Measurements from ENCODE around the gene AKNA.
"Not testable (repeated sequence)": the region's sequence is repeated elsewhere in the genome, so short reads cannot be mapped to it uniquely, and the experiment has no call there.

AKNA gene

DNA sequence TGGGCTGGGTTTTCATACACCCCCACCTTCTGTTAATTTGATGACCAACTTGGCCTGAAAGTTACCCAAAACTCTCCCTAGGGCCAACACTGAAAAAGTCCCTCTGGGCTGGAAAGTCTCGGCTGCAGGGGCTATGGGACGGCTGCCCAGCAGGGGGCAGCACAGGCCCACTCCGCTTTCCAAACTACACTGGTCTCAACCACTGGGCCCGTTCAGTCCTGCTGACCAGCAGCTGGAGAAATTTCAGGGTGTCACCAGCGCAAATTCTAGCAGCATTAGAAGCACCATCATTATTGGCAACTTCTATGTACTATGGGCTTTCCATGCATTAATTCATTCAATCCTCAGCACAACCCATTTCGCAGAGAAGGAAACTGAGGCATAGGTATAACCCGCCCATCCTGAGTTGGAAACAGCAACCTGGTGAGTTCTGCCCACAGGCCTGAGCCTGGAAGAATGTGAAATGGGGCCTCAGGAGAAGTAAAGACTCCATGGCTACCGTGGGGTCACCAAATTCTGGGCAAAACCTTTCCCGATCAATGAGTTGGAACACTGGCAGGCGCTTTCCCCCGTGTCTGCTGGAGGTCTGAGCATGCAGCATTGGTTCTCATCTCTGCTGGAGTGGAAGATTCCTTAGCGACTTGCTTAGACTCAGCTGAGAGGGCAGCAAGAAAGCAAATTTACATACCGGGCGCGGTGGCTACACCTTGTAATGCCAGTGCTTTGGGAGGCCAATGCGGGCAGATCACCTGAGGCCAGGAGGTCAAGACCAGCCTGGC, 48.5 kb downstream of the AKNA start:
- no peak for DNase-seq (ENCODE audit: low read depth)

DNA sequence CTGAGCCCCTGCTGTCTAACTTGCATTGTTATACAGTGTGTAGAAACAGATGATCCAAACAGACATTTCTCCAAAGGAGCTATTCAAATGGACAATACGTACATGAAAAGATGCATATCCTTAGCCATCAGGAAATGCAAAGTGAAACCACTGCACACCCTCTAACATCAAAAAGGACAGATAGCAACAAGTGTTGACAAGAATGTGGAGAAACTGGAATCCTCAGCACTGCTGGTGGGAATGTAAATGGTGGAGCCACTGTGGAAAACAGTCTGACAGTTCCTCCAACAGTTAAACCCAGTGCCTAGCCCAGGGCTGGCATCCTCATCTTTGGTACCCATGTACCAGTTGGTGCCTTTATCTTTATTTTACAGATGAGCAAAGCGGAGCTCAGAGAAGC, 49.6 kb downstream of the AKNA start:
- no peak for DNase-seq (ENCODE audit: low read depth)

DNA sequence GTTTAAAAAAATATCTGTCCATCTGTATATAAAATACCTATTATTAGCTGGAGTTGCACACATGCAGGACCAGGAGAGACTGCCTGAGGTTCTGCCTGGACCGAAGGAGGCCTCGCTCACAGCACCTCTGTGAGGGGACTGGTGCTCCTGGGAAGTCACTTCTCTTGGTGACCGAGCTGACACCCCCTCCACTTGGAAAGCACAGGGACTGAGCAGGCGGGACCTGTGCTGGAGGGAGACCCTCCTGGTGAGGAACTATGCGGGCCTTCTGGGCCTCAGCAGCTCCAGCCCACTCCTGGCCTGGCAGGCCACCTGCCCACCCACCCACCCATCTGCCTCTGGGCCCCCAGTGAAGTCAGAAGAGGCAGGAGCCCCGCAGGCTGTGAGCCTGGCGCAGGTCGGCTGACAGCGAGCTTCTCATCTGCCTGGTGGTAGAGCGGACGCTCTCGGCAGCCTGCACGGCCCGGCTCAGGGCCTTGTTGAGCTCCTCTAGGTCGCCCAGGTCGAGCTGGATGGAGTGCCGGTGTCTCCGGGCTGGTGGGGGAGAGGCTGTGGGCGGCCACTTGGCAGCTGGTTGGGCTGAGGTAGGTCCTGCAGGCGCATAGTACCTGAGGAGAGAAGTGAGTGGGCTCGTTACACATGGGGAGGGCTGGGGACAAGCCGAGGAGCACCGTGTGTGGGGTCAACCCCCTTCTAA, 50.9 kb downstream of the AKNA start:
- no peak for DNase-seq (ENCODE audit: low read depth)

DNA sequence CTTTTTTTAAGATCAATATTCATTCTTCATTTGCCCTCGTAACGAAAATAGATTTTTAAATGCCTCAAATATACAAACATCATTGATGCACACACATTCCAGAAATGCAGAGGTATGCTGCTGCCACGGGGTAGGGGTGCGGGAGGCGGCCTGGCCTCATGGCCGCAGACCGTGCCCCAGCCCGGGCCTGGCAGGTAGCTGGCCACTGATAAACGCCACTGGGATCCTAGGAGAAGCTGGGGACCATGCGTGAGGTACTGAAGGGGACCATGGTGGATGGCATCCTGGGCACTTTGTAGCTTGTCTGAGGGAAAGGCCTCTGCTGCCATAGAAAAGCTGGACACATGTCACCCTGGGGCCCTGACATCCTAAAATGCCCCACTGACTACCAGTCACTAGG, 51.6 kb downstream of the AKNA start:
- no peak for DNase-seq (ENCODE audit: low read depth)

DNA sequence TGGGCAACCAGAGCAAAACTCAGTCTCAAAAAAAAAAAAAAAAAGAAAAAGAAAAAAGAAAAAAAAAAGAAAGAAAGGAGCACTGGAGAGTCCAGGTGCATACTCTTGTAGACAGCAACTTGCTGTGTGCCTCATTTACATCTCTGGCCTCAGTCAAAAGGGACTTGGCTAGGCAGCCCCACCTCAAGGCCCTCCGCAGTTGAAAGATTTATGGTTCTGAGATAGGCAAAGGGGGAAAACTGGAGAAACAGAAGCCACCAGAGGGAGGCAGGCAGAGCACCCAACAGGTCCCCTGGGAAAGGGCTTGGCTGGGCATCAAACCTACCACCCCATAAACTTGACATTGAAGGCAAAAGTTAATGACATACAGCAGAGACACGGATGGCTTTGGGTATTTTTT, 52.0 kb downstream of the AKNA start:
- no peak for DNase-seq (ENCODE audit: low read depth)

DNA sequence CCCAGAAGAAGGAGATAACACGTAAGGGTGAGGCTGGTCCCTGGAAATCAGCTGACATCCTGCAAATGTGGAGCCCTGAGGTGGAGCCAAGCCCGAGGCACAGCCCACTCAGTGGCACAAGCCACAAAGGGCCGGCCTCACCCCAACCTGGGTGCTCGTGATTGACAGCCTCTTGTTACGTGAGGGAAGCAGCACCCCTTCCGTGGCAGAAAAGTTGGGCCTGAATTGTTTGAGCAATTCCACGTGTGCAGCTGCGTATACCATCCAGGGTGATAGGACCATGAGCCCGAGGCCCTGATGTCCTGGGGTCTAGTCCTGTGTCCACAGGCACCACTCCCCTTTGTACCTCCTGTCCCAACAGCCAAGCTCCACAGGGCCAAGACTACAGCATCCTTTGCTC, 53.3 kb downstream of the AKNA start:
- DNase-seq (ENCODE audit: low read depth) = no peak

DNA sequence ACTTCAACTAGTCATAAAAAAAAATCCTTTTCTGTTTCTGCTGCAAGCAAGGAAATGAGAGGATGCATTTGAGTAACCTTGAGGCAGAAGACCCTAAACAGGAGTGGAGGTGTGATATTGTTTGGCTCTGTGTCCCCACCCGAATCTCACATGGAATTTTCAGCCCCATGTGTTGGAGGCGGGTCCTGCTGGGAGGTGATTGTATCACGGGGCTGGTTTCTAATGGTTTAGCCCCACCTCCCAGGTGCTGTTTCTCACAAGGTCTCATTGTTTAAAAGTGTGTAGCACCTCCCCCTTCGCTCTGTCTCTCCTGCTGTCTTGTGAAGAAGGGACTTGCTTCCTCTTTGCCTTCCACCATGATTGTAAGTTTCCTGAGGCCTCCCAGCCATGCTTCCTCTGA, 54.1 kb downstream of the AKNA start:
- DNase-seq (ENCODE audit: low read depth) = not testable (repeated sequence)

DNA sequence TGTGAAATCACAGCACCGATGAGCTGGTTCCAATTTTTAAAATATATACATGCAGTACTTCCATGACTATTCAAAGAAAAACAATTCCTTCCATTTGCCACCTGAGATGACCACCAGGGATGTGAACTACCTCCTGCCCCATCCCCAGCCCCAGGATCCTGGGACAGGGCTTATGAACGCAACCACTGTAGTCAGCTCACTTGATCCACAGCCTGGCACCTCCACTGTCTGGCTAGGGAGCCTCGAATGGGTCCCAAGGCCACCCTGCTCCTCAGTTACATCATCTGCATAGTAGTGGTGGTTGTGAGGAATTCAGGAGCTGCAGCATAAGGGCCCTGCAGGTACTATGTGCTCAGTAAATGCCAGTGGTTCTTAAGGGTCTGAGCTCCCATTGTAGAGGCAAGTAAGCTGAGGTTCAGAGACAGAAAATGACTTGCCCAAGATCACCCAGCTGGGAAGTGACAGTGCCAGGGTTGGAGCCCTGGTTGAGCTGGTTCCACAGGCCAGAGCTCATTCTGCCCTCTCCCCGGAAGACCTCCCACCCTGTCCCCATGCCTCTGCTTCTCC, 55.2 kb downstream of the AKNA start:
- not testable (repeated sequence) for DNase-seq (ENCODE audit: low read depth)

DNA sequence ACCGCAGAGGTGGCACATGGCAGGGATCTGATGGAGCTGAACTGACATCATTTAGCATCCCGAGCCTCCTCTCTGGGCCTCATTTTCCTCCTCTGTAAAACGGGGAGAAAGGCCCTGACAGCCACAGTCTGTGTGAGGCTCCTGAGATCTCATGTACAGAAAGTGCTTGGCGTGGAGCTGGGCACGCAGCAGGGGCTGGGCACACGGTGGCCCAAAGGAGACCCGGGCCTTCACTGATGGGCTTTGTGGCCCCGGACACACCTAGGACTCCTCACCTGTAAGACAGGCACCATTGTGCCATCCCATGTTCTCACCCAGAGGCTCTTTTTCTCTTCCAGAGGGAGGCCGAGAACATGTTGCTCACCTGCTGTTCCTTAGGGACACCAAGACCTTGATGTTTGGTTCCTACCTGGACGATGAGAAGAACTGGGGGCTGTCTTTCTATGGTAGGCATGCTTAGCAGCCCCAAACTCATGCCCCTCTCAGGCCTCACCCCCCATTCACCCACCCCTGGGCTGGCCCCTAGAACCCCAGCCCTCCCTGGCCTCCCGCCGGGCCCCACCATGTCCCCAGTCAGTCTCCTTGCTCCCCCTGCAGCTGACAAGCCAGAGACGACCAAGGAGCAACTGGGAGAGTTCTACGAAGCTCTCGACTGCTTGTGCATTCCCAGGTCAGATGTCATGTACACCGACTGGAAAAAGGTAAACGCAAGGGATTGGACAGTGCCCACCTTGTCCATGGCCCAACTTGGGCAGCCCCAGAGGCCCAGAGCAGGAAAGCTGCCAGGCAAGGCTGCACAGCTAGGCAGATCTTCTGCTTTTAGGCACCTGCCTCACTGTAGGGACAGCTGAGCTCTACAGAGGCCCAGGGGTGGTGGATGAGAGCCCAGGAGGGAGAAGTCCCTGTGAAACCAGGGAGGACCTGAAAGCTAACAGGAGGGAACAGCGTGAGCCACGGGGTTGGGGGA, 56.3 kb downstream of the AKNA start:
- not testable (repeated sequence) for DNase-seq (ENCODE audit: low read depth)

DNA sequence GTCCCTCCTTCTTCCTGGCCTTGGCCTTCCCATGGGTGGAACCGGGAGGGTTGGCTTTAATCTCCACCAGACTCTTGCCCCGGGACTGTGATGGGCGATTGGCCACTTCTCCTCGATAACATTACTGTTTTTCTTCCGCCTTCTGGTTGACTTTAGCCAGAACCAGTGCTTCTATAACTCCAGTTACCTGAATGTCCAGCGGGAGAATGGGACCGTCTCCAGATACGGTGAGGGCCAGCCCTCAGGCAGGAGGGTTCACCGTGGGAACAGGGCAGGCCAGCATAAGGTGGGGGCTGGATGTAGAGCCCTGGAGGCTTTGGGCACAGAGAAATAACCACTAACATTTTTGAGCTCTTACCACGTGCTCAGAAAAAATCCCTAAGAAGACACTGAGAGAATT, 57.1 kb downstream of the AKNA start:
- no peak for DNase-seq (ENCODE audit: low read depth)

DNA sequence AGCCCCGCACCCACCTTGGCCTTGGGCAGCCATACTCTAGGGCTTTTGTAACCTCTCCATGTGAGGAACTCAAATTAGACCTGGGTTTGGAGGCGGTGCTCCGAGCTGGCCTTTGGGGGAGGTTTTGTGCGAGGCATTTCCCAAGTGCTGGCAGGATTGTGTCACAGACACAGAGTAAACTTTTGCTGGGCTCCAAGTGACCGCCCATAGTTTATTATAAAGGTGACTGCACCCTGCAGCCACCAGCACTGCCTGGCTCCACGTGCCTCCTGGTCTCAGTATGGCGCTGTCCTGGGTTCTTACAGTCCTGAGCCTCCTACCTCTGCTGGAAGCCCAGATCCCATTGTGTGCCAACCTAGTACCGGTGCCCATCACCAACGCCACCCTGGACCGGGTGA, 58.2 kb downstream of the AKNA start, which contains the start of gene ORM2:
ORM2 (plus strand) TSS at position 245 of the 398 bp plus-strand sequence; CDS start at position 281, 36 bp downstream.
- not testable (repeated sequence) for DNase-seq (ENCODE audit: low read depth)

DNA sequence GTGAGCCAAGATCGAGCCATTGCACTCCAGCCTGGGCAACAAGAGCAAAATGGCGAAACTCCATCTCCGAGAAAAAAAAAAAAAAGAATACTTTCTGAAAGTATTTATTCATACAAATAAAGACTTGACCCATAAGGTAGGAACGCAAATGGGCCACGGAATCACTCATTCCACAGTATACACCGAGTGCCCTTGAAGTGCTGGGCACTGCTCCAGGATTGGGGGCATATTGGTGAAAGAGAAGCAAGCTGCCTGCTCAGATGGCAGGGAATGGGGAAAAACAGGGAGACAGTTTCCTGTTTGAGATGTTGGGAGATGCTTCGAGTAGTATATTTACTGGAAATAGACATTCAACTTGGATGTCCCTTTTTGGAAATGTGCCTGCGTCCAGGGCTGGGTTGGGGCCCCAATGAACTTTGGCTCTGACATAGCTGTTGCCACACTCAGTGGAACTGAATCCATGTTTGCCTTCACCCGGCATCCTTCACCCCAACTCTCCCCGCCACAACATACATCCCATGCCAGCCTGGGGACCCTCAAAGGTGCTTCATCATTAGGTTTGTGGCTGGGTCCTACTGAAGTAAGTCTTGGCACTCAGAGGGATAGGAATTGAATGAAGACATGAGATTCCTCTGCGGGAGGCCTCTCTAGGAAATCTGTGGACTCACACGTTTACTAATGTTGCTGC, 58.7 kb downstream of the AKNA start:
- not testable (repeated sequence) for DNase-seq (ENCODE audit: low read depth)

DNA sequence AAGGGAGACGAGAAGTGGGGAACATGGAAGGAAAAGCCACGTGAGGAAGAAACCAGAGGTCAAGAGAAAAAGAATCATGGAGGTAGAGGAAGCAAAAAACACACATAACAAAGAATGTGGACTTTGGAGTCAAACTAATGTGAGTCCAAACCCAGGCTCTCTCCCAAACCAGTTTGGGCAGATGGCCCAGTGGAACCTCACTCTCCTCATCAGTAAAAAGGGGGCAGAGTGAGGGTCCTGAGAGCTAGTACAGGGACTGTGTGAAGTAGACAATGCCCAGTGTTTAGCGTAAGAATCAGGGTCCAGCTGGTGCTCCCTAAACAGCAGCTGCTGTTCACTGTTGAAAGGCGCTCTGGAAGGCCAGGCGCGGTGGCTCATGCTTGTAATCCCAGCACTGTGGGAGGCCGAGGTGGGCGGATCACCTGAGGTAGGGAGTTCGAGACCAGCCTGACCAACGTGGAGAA, 59.4 kb downstream of the AKNA start:
- not testable (repeated sequence) for DNase-seq (ENCODE audit: low read depth)

DNA sequence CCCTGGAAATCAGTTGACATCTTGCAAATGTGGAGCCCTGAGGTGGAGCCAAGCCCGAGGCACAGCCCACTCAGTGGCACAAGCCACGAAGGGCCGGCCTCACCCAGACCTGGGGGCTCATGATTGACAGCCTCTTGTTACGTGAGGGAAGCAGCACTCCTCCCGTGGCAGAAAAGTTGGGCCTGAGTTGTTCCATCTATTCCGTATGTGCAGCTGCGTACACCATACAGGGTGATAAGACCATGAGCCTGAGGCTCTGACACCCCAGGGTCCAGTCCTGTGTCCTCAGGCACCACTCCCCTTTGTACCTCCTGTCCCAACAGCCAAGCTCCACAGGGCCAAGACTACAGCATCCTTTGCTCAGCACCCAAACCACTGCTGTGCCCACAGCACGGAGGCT, 60.0 kb downstream of the AKNA start:
- DNase-seq (ENCODE audit: low read depth) = no peak

DNA sequence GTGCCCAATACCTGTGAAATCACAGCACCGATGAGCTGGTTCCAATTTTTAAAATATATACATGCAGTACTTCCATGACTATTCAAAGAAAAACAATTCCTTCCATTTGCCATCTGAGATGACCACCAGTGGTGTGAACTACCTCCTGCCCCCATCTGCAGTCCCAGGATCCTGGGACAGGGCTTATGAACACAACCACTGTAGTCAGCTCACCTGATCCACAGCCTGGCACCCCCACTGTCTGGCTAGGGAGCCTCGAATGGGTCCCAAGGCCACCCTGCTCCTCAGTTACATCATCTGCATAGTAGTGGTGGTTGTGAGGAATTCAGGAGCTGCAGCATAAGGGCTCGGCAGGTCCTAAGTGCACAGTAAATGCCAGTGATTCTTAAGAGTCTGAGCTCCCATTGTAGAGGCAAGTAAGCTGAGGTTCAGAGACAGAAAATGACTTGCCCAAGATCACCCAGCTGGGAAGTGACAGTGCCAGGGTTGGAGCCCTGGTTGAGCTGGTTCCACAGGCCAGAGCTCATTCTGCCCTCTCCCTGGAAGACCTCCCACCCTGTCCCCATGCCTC, 62.0 kb downstream of the AKNA start:
- DNase-seq (ENCODE audit: low read depth) = not testable (repeated sequence)

DNA sequence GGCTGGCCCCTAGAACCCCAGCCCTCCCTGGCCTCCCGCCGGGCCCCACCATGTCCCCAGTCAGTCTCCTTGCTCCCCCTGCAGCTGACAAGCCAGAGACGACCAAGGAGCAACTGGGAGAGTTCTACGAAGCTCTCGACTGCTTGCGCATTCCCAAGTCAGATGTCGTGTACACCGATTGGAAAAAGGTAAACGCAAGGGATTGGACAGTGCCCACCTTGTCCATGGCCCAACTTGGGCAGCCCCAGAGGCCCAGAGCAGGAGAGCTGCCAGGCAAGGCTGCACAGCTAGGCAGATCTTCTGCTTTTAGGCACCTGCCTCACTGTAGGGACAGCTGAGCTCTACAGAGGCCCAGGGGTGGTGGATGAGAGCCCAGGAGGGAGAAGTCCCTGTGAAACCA, 62.8 kb downstream of the AKNA start:
- not testable (repeated sequence) for DNase-seq (ENCODE audit: low read depth)

DNA sequence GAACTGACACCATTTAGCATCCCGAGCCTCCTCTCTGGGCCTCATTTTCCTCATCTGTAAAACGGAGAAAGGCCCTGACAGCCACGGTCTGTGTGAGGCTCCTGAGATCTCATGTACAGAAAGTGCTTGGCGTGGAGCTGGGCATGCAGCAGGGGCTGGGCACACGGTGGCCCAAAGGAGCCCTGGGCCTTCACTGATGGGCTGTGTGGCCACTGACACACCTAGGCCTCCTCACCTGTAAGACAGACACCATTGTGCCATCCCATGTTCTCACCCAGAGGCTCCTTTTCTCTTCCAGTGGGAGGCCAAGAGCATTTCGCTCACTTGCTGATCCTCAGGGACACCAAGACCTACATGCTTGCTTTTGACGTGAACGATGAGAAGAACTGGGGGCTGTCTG, 63.3 kb downstream of the AKNA start:
- DNase-seq (ENCODE audit: low read depth) = no peak

DNA sequence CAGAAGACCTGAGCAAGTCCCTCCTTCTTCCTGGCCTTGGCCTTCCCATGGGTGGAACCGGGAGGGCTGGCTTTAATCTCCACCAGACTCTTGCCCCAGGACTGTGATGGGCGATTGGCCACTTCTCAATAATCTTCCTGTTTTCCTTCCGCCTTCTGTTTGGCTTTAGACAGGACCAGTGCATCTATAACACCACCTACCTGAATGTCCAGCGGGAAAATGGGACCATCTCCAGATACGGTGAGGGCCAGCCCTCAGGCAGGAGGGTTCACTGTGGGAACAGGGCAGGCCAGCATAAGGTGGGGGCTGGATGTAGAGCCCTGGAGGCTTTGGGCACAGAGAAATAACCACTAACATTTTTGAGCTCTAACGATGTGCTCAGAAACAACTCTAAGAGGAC, 63.9 kb downstream of the AKNA start:
- not testable (repeated sequence) for DNase-seq (ENCODE audit: low read depth)

DNA sequence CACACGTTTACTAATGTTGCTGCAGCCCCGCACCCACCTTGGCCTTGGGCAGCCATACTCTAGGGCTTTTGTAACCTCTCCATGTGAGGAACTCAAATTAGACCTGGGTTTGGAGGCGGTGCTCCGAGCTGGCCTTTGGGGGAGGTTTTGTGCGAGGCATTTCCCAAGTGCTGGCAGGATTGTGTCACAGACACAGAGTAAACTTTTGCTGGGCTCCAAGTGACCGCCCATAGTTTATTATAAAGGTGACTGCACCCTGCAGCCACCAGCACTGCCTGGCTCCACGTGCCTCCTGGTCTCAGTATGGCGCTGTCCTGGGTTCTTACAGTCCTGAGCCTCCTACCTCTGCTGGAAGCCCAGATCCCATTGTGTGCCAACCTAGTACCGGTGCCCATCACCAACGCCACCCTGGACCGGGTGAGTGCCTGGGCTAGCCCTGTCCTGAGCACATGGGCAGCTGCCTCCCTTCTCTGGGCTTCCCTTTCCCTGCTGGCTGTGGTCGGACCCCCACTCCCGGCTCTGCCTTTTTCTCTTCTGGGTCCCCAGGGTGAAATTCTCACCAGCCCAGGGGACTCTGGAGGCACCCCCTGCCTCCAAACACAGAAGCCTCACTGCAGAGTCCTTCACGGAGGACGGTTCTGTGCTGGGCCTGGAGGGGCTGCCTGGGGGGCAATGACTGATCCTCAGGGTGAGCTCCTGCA, 64.8 kb downstream of the AKNA start, which contains the start of gene ORM1:
ORM1 (plus strand) TSS at position 268 of the 701 bp plus-strand sequence; CDS start at position 304, 36 bp downstream.
- not testable (repeated sequence) for DNase-seq (ENCODE audit: low read depth)
